Activated CD4-positive, alpha-beta T cell treated with anti-CD3 and anti-CD28 coated beads, Interleukin-2, amount 50 U/mL, for 4 hours (primary cell): ENCODE measurements around the gene ADAM12.
"Not testable (repeated sequence)": the region's sequence is repeated elsewhere in the genome, so short reads cannot be mapped to it uniquely, and the experiment has no call there.

Source experiments
- DNase-seq, 2 experiments: peaks; one replicate each; pipeline ENCODE4 v3.0.0-alpha.2; 2020

The ADAM12 gene

DNA sequence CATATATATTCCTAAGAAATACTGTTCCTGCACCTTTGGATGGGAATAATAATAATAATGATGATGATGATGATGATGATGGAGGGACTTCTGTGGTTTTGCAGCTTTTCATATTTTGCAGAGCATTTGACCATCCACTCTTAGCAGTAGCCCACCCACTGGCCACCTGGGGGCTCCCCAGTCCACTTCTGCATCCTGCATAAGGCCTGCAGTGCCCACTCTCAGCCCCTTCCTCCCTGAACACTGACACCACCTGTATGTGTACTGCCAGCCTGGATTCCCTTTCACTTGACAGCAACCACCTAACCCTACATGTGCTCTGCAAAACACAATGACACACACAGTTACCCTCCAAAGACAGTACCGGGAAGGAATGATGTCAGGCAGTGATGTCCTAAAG, 131.4 kb downstream of the ADAM12 start:
- DNase-seq = no peak

DNA sequence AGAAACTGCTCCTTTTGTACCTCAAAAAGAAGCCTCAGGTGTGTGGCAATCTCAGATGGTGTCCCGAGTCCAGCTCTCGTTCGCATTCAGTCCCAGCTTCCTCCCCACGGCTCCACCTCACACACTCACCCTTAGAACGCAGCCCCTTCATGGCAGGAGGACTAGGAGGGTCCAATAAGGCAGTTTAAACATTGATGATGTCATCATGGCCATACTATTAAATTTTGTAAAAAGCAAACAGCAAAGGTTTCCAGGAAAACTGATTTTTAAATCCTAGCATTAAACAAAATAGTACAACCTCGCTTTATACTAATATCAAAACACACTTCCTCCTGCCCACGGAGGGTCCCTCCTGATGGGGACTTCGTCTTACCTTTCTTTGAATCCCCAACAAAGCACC, 133.0 kb downstream of the ADAM12 start:
- no peak for DNase-seq

DNA sequence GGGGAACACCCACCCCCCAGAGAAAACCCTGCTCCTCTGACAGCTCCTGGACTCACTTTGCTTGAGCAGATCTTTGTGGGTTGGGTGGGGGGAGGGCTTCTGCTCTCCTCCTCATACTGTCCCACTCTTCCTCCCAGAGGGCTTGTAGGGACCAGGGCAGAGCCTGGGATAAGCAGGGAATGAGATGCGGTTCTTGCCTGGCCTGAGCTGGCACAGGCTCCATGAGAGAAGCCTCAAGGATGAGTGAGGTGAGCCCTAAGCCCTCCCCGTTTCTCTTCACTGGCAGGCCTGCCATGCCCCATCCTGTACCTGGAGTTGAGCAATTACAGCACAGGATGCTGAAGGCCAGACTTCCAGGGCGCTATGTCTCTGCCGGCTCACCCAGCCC, 134.7 kb downstream of the ADAM12 start:
- DNase-seq = no peak

DNA sequence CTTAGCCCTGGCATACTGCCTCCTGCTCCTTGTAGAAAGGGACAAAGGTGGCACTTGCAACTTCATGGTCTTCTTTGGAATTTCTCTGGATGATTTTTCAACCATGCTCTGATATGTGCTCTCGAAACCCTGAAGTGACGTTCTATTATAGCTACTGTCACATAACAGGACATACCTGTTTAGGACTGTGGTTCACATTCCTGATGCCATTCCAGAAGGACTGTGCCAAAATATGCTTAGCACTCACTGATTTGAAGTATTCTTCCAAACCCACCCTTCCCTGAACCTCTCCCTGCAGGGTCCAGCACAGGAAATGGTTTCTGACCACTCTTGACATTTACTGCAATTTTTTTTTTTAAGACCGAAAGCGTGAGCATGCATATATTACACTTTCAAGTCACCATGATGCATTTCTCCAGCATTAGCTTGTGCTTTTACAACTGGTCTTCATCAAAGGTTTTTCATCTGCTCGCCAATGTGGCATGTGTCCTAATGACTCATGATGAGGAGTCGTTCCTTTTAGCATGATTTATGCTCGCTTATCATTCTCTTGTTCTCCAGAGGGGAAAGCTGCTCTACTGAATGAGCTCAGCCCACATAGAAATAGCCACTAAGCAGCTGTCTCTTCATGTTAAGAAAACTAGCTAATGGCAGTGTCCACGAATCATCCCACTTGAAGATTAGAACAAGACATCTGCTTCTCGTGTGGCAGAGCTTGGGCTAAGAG, 135.2 kb downstream of the ADAM12 start:
- DNase-seq = no peak

DNA sequence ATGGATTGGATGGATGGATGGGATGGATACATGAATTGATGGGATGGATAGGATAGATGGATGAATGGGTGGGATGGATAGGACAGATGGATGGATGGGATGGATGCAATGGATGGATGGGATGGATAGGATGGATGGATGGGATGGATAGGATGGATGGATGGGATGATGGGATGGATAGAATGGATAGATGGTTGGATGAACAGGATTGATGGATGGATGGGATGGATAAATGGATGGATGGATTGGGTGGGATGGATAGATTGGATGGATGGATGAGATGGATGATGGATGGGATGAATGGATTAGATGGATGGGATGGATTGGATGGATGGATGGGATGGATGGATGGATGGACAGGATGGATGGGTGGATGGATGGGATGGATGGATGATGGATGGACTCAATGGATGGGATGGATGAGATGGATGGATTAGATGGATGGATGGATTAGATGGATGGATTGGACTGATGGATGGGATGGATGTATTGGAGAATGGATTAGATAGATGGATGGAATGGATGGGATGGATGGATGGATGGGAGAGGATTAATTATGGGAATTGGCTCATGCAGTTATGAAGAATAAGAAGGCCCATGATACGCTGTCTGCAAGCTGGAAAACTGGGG, 136.4 kb downstream of the ADAM12 start:
- DNase-seq = no peak

DNA sequence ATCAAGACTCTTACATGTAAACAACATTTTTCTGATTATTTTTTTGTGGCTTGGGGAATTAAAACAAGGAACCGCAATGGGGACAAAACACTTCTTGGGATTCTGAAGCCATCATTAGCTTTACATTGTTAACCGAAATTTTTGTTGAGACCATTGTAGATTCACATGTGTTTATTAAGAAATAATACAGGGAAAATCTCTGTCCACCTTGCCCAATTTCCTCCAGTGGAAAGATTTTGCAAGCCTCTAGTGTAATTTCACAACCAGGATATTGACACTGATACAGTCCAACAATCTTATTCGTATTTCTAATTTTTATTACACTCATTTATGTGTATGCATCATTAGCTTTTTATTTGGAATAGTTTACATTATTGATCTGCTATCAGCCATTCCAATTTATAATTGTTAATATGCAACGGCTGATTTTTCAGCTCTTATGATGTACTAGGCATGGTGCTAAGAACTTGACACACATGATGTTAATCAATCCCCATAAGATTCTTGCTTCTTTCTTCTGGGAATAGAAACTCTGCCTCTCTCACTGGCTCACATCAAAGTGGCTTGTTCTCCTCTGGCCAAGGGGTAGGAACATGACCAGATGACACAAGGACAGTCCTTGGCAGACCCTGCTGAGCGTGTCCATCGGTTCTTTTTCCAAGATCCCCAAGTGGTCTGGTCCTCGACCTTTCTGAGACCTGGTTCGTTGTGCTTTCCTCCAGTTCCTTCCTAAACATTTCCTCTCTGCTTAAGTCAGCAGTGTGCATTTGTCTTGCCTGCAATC, 137.6 kb downstream of the ADAM12 start:
- no peak for DNase-seq

DNA sequence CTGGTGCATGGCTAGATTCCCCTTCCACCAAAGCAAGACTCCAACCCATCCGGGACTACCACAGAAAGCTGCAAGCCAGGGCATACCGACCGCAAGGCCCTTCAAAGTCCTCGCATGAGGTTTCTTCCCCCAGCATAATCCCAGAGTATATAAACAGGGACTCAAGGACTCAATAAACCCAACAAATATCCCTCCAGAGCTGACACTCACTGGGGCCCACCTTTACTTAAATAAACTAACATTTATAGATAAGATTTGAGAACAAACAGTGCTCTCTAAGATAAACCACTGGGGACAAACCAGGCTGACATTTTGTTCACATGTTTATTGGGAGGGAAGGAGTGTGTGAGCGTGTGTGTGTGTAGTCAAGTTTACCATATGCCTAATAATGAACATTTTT, 138.2 kb downstream of the ADAM12 start:
- DNase-seq = no peak

DNA sequence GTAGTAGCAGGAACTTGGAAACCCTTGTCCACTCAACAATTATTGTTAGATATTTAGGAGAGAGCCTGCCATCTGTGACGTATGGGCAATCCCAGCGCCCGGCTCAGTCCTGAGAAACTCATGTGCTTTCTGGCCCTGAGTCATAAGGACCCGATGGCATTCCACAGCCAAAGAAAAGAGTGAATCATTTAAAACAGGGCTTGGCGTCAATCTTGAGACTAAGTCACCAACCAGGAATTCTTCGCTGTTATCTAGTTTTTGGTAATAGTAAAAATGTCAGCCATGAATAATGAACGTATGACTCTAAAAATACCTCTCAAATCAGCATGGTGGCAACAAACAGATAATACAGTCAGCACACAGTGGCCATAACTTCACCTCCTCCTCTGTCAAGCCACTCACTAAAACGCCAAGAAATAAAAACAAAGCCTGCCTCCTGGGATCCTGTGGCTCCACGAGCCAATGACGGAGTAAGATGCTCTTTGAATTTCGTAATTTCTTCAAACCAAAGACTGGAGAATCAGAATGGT, 140.8 kb downstream of the ADAM12 start:
- no peak for DNase-seq

DNA sequence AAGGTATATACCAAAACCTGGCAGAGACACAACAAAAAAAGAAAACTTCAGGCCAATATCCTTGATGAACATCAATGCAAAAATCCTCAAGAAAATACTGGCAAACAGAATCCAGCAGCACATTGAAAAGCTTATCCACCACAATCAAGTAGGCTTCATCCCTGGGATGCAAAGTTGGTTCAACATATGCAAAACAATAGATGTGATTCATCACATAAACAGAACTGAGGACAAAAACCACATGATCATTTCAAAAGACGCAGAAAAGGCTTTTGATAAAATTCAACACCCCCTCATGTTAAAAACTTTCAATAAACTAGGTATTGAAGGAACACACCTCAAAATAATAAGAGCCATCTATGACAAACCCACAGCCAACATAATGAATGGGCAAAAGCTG, 141.9 kb downstream of the ADAM12 start:
- DNase-seq = not testable (repeated sequence)

DNA sequence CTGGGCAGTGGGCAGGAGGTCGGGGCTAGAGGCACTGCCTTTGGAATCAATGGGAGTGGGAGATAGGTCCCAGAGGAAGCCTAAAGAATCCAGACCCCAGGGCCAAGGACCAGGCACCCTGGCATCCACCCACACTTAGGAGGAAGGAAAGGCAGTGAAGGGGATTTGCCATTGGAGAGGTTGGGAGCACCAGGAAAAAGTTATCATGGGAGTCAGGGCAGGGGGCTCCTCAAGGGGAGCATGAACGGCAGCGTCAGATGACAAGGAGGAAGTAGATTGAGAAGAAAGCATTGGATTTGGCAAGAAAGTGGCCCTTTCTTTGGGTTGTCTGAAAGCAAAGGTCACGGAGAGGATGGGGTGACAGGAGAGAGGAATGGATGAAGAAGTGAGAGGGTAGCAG, 142.8 kb downstream of the ADAM12 start:
- no peak for DNase-seq

DNA sequence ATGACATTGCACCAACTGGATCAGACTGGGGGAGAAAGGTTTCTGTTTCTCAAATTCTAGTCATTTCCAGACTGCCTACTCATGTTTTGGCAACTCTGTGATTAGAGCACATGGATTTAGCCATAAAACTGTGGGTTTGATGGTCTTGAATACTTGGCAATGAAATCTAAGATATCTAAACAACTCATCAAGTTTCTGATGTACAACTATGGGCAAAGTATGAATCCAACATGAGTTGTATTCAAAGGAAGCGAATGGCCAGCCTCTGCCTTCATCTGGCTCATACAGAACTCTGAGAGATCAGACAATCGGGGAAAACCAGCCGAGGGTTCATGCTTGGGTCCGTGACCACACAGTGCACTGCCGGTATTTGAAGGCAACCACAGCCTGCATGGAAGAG, 144.3 kb downstream of the ADAM12 start:
- no peak for DNase-seq

DNA sequence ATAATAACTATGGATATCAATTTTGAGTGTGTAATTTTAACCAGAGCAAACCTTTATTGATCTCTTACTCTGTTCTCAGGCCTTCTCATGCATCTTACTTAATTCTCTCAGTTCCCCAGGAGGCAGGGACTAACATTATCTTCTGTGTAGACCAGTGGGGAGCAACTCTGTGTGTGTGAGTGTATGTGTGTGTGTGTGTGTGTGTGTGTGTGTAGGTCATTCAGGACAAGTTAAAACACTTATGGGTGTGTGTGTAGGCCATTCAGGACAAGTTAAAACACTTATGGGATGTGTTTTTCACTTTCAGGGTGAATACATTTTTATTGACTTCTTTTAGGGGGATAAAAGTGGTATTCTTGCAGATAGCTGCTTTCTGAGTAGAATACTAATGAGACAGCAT, 145.0 kb downstream of the ADAM12 start:
- no peak for DNase-seq

DNA sequence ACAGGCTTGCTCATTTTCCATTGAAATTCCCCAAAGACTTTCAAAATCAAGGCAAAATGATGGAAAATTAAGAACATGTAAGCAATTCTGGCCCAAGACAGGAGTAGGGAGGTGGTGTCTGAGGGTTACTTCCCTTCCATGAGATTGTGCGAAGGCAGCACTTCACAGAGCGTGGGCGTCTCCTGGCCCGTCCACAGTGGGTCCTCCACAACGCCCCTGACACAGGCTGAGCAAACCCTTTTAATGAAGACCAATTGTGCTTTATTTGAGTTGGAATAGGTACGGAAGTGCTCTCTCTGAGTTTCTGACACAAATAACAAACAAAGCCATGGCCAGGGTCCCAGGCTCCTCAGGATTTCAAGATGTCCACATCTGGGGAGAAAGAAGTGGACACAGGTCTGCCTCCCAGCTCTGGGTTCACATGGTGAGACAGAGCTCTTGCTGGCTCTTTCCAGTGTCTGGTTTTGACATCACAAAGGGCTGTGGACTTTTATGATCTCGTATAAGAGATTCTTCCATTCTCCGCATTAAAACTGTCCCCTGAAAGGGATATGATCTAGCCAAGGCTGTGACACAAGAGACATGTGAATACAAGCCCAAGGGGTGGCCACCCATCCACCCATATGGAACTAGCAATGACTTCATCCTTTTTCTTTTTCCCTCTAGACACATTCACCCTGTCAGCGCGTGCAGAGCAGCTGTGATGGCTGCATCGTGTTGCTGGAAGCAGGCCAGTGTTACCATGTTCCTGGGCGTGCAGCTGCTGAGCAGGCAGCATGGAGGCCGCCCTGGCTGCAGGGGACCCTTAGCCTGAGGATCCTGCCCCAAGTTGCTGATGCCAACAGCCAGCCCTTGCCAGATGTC, 145.6 kb downstream of the ADAM12 start:
- no peak for DNase-seq

DNA sequence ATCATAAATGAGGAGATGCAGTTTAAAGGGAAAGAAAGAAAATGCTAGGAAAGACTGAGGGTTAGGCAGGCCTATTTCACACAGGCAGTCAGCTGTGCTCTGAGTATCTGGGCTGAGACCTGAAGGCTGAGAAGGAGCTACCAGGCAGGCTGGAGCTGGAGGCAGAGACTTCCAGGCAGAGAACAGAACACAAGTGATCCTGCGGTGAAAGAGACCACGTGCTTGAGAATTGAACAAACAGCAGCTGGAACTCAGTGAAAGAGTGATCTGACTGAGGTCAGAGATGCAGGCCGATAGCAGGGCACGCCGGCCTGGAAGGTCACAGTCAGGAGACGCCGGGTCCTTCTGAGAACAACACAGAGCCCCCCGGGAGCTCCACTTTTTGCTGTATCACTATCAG, 147.8 kb downstream of the ADAM12 start:
- DNase-seq = no peak

DNA sequence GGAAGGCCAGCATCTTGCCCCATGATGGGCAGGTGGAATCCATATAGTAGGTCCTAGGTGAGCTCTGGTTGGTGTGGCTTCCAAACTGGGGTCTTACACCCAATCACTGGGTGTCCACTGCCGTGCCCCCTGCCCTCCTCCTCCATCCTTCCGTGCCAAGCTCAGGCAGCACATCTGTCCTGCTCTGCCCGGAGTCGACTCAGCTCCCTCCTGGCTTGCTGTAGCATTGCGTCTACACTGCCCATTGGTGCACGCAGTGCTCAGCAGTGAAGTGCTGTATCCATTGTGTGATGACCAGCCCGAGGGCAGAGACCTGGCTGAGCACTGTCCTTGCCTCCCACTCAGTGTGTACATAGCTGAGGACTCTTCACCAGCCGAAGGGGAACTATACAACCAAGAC, 148.4 kb downstream of the ADAM12 start:
- DNase-seq = no peak

DNA sequence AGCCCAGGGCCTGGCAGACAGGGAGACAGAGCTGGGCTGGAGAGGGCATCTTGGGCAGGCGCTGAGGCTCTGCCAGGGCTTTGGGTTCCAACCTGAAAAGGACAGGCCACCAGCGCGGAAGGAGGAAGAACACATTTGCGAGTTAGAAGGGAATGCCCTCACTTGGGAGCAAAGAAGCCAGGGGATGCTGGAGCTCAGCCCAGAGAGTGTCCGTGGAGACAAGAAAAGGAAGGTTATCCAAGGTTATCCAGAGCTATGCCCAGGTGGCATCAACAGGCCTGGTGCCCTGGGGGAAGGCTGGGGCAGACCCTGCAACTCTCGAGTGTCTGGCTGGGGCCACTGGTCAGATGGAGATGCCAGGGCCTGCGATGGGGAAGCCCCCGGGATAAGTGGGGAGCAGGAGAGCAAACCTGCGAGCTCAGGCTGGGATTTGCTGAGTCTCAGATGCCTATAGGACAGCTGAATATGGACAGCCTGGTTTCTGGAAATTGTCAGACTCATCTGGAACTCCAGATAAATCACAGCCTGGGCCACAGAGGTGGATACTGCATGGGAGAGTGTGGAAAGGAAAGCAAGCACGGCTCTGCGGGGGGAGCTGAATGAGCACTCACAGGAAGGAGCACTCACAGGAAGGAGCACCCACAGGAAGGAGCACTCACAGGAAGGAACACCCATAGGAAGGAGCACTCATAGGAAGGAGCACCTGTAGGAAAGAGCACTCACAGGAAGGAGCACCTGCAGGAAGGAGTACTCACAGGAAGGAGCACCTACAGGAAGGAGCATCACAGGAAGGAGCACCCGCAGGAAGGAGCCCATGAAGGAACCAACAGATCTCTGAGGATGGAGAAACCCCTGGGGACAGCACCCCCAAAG, 152.1 kb downstream of the ADAM12 start:
- DNase-seq = no peak

DNA sequence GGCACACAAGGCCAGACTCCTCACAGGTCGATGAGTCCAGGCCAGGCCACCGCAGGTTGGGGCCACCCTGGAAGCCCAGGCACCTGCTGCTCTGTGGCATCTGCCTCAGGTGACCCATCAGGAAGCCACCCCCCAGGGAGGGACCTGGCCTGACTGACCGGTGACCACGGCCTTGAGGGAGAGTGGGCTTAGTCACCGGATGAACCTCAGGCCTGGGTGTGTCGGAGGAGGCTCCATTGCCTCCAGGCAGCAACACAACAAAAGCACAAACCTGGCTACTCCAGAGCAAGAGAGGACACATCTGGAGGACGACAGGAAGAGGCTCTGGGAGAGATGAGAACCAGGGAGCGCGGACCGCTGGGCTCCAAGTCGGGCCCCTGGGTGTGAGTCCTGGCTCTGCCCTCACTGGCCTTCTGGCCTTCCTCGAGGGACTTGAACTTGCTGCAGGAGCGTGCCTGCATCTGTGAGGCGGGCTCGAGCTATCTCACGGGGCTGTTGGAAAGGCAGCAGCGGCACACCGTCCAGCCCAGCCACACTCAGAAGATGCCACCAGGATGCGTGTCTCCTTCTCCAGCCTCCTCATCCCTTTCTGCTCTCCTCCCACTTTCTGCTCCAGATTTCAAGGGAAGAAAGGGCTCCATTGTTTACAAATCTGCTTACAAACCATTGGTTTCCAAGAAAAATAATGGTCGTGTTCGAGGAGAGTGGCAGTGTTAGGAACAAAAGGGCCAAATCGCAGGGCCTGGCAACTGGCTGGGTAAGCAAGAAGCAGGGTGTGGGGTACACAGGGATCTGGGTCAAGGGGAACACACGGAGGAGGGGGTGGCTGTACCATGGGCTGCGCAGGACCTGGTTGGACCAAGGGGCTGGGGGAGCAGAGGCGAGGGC, 152.9 kb downstream of the ADAM12 start:
- no peak for DNase-seq

DNA sequence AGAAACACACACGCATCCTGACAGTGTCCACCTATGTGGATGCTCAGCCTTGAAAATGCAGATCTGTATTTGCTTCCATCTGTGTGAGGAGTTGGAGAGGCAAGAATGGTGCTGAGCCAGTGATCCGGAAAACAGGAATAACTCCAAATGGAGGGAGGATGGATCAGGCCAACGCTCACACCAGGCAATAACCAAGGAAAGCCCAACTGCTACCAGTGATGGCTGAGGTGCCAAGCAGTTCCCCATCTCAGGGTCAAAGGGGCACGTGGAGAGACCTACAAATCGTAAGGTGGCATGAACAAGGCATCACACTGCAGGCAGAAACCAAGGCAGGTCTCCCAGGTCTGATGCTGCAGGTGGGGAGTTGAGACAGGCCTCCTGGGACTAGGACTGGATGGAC, 153.6 kb downstream of the ADAM12 start:
- no peak for DNase-seq

DNA sequence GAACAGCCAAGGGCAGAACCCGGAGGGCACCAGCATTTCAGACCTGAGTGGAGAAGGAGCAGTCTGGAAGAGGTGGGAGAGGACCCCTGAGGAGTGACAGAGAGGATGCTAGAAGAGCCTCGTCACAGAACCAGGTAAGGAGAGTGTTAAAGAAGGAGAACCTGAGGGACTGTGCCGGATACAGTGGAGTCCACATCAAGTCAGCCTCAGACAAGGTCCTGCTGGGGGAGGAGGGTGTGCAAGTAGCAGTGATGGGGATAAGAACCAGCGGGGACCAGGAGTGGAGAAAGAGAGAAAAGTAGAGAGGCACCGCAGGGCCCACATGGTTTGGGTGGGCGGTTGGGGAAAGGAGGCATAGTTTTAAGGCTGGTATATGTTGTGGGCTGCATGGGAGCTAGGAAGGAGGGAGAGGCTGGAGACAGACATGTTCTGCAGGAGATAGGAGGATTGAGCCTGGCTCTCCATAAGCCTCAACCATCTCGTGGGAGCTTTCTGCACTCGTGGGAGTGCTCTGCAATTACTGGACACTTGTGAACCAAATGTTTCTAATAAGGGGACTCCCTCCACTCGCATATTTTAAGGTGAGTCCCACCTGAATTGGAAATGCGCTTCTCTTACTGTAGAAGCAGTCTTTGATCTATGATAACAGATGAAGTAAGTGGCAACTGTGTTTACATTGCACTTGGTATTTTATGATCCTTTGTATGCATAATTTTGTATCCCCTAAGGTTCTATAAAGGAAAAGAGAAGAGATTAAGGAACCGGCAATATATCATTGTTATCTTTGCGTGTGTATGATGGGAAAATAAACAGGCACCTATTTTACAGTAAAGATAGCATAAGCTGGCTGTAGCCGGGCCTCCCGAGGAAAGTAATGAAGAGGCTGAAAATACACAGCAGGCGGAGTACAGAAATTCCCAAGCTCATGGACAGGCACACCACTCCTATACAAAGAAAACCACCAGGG, 154.8 kb downstream of the ADAM12 start:
- DNase-seq = no peak

DNA sequence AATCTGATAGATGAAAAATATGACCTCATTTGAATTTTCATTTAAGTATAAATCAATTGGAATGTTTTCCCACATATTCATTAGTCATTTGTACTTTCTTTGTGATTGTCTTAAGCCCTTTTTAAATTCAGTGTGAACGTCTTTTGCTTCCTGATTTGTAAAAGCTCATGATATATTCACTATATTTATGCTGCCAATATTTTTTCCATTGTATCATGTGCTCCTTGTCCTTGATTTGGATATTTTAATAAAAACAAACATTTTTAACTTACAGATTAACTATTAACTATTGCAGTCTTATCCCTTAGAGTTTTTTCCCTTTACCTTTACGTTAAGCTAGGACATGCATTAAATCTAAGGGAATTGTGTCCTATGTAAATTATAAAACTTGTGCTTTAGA, 157.7 kb downstream of the ADAM12 start:
- no peak for DNase-seq
